NOMO-1 treated with DMSO at 0.1 percent for 48 hours (cell line): ENCODE data around the gene EPG5.
"Not testable (repeated sequence)": the region's sequence is repeated elsewhere in the genome, so short reads cannot be mapped to it uniquely, and the experiment has no call there.

Experiments
- DNase-seq: peaks from one replicate; lab custom pipeline; 2025; ENCODE audit not compliant: unreplicated experiment; lab: John Stamatoyannopoulos, UW

The EPG5 gene

GRCh38 chr18:45841060-45841764 is 125.9 kb downstream of the EPG5 start:
- no peak for DNase-seq

- peak; percentile 45 for DNase-seq
Measured at GRCh38 chr18:45839414-45840395, 127.4 kb downstream of the EPG5 start.

- DNase-seq = no peak
Measured at GRCh38 chr18:45838302-45839070, 128.6 kb downstream of the EPG5 start.

- DNase-seq = peak; percentile 74
Measured at GRCh38 chr18:45837283-45838070, 129.7 kb downstream of the EPG5 start.

GRCh38 chr18:45836242-45837205 is 130.6 kb downstream of the EPG5 start:
- DNase-seq = no peak

GRCh38 chr18:45835057-45835636 is 132.0 kb downstream of the EPG5 start:
- no peak for DNase-seq

GRCh38 chr18:45834306-45834705 is 132.8 kb downstream of the EPG5 start:
- peak; percentile 15 for DNase-seq

- DNase-seq = no peak
Measured at GRCh38 chr18:45833846-45834245, 133.3 kb downstream of the EPG5 start.

GRCh38 chr18:45830917-45831316 is 136.2 kb downstream of the EPG5 start:
- DNase-seq = no peak

- no peak for DNase-seq
Measured at GRCh38 chr18:45829855-45830254, 137.3 kb downstream of the EPG5 start.

- peak; percentile 49 for DNase-seq
Measured at GRCh38 chr18:45828917-45829811, 138.0 kb downstream of the EPG5 start.

- DNase-seq = not testable (repeated sequence)
Measured at GRCh38 chr18:45826716-45827115, 140.4 kb downstream of the EPG5 start.

GRCh38 chr18:45826084-45826483 is 141.0 kb downstream of the EPG5 start:
- DNase-seq = no peak

GRCh38 chr18:45825258-45826044 is 141.7 kb downstream of the EPG5 start, which contains the start of gene SIGLEC15:
SIGLEC15 (plus strand) TSS chr18:45825675; CDS start chr18:45825729, 54 bp downstream.
- no peak for DNase-seq

GRCh38 chr18:45821711-45822110 is 145.4 kb downstream of the EPG5 start:
- DNase-seq = no peak

GRCh38 chr18:45821026-45821425 is 146.1 kb downstream of the EPG5 start:
- DNase-seq = no peak
